ENCODE data around the gene GSTT4. TPM values are rescaled to one million over a fixed set of nuclear protein-coding genes. Genes with fewer than 3 reads are reported as not detected.

The GSTT4 gene
- polyA plus RNA-seq = not detected in 2 replicates

DNA sequence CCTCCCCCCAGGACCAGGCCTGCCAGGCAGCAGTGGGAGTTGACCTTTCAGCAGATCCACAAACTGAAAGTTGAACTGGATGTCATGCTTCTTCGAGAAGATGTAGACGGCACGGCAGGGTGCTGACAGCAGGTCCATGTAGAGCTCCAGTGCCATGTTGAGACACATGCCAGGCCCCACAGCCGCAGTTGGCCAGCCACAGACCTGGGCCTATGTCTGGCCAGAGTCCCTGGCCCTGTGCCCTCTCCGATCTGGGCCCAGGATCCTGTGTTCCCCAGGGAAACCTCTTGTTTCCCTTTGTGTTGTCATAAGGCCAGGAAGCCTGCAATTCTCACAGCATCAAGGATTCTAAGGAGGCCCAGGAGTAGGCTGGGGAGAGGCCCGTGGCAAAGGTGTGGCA is at the start of gene GSTT4:
TSS of gene GSTT4 (minus strand) at position 253 of the 400 bp plus-strand sequence. CDS start at position 156, 97 bp downstream.

DNA sequence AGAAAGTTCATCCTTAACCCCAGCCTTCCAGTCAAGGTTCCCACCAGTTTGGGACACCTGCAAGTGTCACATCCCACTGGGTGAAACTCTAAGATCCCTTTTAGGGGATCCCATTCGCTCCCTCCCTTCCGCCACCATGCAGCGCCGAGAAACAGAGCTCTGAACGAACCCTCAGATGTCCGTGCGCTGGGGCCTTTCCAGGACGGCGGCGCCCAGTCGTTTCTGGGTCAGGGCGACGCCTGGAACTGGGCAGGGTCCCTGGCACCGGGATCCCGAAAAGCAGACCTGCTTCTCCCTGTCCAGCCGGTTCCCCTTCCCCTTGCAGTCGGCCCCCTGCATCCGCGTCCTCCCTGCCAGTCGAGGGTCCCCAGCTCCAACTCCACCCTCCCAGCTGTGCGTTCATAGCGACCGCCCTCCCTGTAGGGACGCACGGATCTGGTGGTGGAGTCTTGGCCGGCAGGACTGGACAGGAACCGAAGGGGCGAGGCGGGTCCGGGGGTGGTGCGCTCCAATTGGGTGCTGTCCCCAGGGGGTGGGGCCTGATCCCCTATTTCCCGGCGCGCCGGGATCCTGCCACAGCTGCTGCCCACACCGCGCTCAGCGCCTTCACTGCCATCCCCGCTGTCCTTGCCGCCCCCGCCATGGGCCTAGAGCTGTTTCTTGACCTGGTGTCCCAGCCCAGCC is 25.6 kb downstream of the GSTT4 start, which contains the start of gene GSTT2:
TSS of gene GSTT2 (plus strand) at position 578 of the 684 bp plus-strand sequence.

DNA sequence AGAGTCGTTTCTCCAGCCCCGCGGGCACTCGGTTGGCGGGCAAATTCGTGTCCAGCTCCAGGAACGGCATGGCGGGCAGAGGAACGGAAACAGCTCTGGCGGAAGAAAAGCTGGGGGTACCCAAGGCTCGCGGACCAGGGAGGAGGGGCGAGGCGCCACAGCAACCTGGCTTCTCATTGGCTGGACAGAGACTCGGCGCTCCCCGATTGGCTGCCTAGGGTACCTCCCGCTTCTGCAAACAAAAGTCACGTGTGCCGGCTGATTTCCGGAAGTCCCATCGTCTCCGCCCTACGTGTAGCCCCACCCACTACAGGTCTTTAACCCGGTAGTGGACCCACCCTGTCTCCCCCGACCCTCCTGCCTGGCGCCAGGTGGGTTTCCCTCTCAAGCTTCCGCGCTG is 30.9 kb downstream of the GSTT4 start, which contains the start of gene DDT:
TSS of gene DDT (minus strand) at position 97 of the 400 bp plus-strand sequence. CDS start at position 70, 27 bp downstream.

DNA sequence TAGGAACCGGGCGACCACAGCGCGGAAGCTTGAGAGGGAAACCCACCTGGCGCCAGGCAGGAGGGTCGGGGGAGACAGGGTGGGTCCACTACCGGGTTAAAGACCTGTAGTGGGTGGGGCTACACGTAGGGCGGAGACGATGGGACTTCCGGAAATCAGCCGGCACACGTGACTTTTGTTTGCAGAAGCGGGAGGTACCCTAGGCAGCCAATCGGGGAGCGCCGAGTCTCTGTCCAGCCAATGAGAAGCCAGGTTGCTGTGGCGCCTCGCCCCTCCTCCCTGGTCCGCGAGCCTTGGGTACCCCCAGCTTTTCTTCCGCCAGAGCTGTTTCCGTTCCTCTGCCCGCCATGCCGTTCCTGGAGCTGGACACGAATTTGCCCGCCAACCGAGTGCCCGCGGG is 38.7 kb downstream of the GSTT4 start, which contains the start of gene DDTL:
TSS of gene DDTL (plus strand) at position 321 of the 400 bp plus-strand sequence. CDS start at position 348, 27 bp downstream.

DNA sequence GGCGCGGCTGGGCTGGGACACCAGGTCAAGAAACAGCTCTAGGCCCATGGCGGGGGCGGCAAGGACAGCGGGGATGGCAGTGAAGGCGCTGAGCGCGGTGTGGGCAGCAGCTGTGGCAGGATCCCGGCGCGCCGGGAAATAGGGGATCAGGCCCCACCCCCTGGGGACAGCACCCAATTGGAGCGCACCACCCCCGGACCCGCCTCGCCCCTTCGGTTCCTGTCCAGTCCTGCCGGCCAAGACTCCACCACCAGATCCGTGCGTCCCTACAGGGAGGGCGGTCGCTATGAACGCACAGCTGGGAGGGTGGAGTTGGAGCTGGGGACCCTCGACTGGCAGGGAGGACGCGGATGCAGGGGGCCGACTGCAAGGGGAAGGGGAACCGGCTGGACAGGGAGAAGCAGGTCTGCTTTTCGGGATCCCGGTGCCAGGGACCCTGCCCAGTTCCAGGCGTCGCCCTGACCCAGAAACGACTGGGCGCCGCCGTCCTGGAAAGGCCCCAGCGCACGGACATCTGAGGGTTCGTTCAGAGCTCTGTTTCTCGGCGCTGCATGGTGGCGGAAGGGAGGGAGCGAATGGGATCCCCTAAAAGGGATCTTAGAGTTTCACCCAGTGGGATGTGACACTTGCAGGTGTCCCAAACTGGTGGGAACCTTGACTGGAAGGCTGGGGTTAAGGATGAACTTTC is 44.0 kb downstream of the GSTT4 start, which contains the start of gene GSTT2B:
TSS of gene GSTT2B (minus strand) at position 112 of the 688 bp plus-strand sequence. CDS start at position 48, 64 bp downstream.

Other genes with a start within 250 kb of the GSTT4 start
- not detected in 2 replicates for gene C22orf15, start 242.5 kb downstream of the GSTT4 start, polyA plus RNA-seq
- gene CHCHD10, start 237.5 kb downstream of the GSTT4 start, polyA plus RNA-seq = 148 and 429 TPM in 2 replicates
- 0.58 TPM in 1 of 2 replicates, not detected in the other for gene MMP11, start 232.6 kb downstream of the GSTT4 start, polyA plus RNA-seq
- gene SMARCB1, start 218.5 kb downstream of the GSTT4 start, polyA plus RNA-seq = 3.8 and 4.0 TPM in 2 replicates
- gene DERL3, start 166.4 kb downstream of the GSTT4 start, polyA plus RNA-seq = 2.3 and 2.5 TPM in 2 replicates
- 8.0 and 15.6 TPM in 2 replicates for gene SLC2A11, start 147.6 kb downstream of the GSTT4 start, polyA plus RNA-seq
- 520 and 694 TPM in 2 replicates for gene MIF, start 111.1 kb downstream of the GSTT4 start, polyA plus RNA-seq
- gene GSTT2B, start 44.3 kb downstream of the GSTT4 start, polyA plus RNA-seq = 5.1 TPM in 1 of 2 replicates, not detected in the other
- 1.4 and 2.6 TPM in 2 replicates for gene DDTL, start 38.6 kb downstream of the GSTT4 start, polyA plus RNA-seq
- 73.3 and 78.1 TPM in 2 replicates for gene DDT, start 31.0 kb downstream of the GSTT4 start, polyA plus RNA-seq
- gene GSTT2, start 25.3 kb downstream of the GSTT4 start, polyA plus RNA-seq = 0.43 TPM in 1 of 2 replicates, not detected in the other
- gene CABIN1, start 5.9 kb upstream of the GSTT4 start, polyA plus RNA-seq = 8.3 and 9.0 TPM in 2 replicates
- 0.31 TPM in 1 of 2 replicates, not detected in the other for gene SUSD2, start 176.0 kb upstream of the GSTT4 start, polyA plus RNA-seq
- gene GGT5, start 239.6 kb upstream of the GSTT4 start, polyA plus RNA-seq = not detected in 2 replicates